Measurements from ENCODE around the gene SLC2A1.

- TF ChIP-seq CTCF (optimal IDR thresholded peaks at IDR 0.05 in 1 of 3, IDR thresholded peaks at IDR 0.05 in 1 of 3, conservative IDR thresholded peaks at IDR 0.05 in 1 of 3; ENCODE audit: extremely low read depth in 1 of 3, insufficient read depth in 2 of 3, low read length in 3 of 3) (no peak), EZH2 (IDR thresholded peaks at IDR 0.05; ENCODE audit: low read length) (no peak)
Measured at GRCh38 chr1:43005460-43006361, 47.0 kb upstream of the SLC2A1 start.
